Measurements from ENCODE around the gene TBC1D9B.

- TF ChIP-seq USF1 (IDR thresholded peaks at IDR 0.05) (no peak), EP300 (IDR thresholded peaks at IDR 0.05; ENCODE audit: borderline replicate concordance) (no peak), YY1 (IDR thresholded peaks at IDR 0.05; ENCODE audit: low read depth) (no peak), MAX (IDR thresholded peaks at IDR 0.05) (no peak), NFIC (IDR thresholded peaks at IDR 0.05) (no peak), TAF1 (IDR thresholded peaks at IDR 0.05; ENCODE audit: low read depth) (no peak), CREB1 (IDR thresholded peaks at IDR 0.05; ENCODE audit: low read depth) (no peak), REST (IDR thresholded peaks at IDR 0.05; ENCODE audit: low read depth) (no peak), RAD21 (IDR thresholded peaks at IDR 0.05; ENCODE audit: low read depth) (no peak), TEAD4 (IDR thresholded peaks at IDR 0.05) (no peak), ZBTB7A (IDR thresholded peaks at IDR 0.05; ENCODE audit: low read depth) (no peak)
Measured at GRCh38 chr5:179923436-179923835, 15.7 kb upstream of the TBC1D9B start.
